Sigmoid colon (tissue), 7 donors: Measurements from ENCODE around the gene DENND5B. TPM values are rescaled to one million over a fixed set of nuclear protein-coding genes. Genes with fewer than 3 reads are reported as not detected.
"Not testable (repeated sequence)": the region's sequence is repeated elsewhere in the genome, so short reads cannot be mapped to it uniquely, and the experiment has no call there.

Experiments
- DNase-seq: peaks from one replicate; pipeline ENCODE4 v3.0.0-alpha.2; 2019
- H3K27ac ChIP-seq, 4 donors: fragments of 200-600 bp; sonication (generic); one replicate each; pipeline ENCODE4 v1.5.1; 2016 to 2019; ENCODE audit warnings: mild to moderate bottlenecking in 1 of 4
- H3K27me3 ChIP-seq, 3 donors: fragments of 200-600 bp; sonication (generic); one replicate each; pipeline ENCODE4 v1.5.1; 2019; ENCODE audit warnings: mild to moderate bottlenecking in 1 of 3
- H3K36me3 ChIP-seq, 4 donors: fragments of 200-600 bp; sonication (generic); one replicate each; pipeline ENCODE4 v1.5.1; 2016 to 2019
- H3K4me1 ChIP-seq, 4 donors: fragments of 200-600 bp; sonication (generic); one replicate each; pipeline ENCODE4 v1.5.1; 2017 to 2019
- H3K4me3 ChIP-seq, 4 donors: fragments of 200-600 bp; sonication (generic); one replicate each; pipeline ENCODE4 v1.5.1; 2017 to 2019; ENCODE audit warnings: mild to moderate bottlenecking in 2 of 4, moderate library complexity in 1 of 4
- H3K9me3 ChIP-seq, 4 donors: fragments of 200-600 bp in 3 of 4; sonication (generic) in 3 of 4; one replicate each; pipeline versions ENCODE4 v1.5.1 to v1.6.1; 2013 to 2019
- EP300 ChIP-seq, 4 donors: sonication (generic); formaldehyde crosslinking; IDR thresholded peaks; one replicate each; pipeline ENCODE4 v1.6.1; 2017; ENCODE audit warnings: antibody characterized with exemption in 4 of 4
- POLR2A ChIP-seq, 2 donors: fragments of 450-650 bp; IDR thresholded peaks; one replicate each; pipeline ENCODE4 v1.6.1; 2016; ENCODE audit warnings: antibody characterized with exemption in 2 of 2, mild to moderate bottlenecking in 2 of 2, moderate library complexity in 2 of 2
- POLR2AphosphoS5 ChIP-seq, 4 donors: sonication (generic); formaldehyde crosslinking; IDR thresholded peaks; one replicate each; pipeline ENCODE4 v1.6.1; 2017; ENCODE audit warnings: antibody characterized with exemption in 4 of 4
- WGBS, 2 donors: extraction: QIAGEN DNeasy Blood & Tissue Kit; methylation state at CpG; one replicate each; pipeline ENCODE4 v1.1.7; 2013; 5-methylcytosine and 5-hydroxymethylcytosine counted together
- intact Hi-C: fragments of 100-400 bp; cut with DNase I; formaldehyde crosslinking; loops from one replicate; pipeline ENCODE4 v1.15.1; 2023
- polyA plus RNA-seq, 3 donors: library from polyadenylated mRNA; stranded (reverse); fragments of 200-250 nt; gene quantifications; one replicate each; pipeline ENCODE4 v1.2.3, GENCODE V29; 2013
- total RNA-seq, 4 donors: library from RNA; depleted of rRNA; stranded (reverse); fragments of >200 nt; gene quantifications; one replicate each; pipeline ENCODE4 v1.1.0, GENCODE V29; 2016
- TF ChIP-seq, protein P1 (sequence below), 4 experiments: fragments of 450-650 bp in 3 of 4; fragments of 200-600 bp in 1 of 4; IDR thresholded peaks; one replicate each; pipeline ENCODE4 v1.5.1; 2016 to 2019; ENCODE audit warnings: antibody characterized with exemption in 4 of 4, mild to moderate bottlenecking in 3 of 4, moderate library complexity in 2 of 4
- donor health status: healthy with polysubstance abuse.
- donor health status: Bipolar disorder and iron deficiency.
- donor health status: healthy.

DENND5B gene
- total and polyA plus RNA-seq, 7 donors = 2.4 to 34.3 (median 19.5) TPM

GRCh38 chr12:31620311-31620710, 29.4 kb upstream of the DENND5B start:
- Histone ChIP-seq H3K27ac (no peak overlapping the region), H3K9me3 (no peaks in the 10 kb centered on the region), H3K36me3 (no peaks in the 10 kb centered on the region), H3K4me1 (no peaks in the 10 kb centered on the region), H3K27me3 (no peaks in the 10 kb centered on the region), H3K4me3 (no peak overlapping the region)
- no peak for DNase-seq
- intact Hi-C loops = no loop called here
- TF ChIP-seq, protein P1, sequence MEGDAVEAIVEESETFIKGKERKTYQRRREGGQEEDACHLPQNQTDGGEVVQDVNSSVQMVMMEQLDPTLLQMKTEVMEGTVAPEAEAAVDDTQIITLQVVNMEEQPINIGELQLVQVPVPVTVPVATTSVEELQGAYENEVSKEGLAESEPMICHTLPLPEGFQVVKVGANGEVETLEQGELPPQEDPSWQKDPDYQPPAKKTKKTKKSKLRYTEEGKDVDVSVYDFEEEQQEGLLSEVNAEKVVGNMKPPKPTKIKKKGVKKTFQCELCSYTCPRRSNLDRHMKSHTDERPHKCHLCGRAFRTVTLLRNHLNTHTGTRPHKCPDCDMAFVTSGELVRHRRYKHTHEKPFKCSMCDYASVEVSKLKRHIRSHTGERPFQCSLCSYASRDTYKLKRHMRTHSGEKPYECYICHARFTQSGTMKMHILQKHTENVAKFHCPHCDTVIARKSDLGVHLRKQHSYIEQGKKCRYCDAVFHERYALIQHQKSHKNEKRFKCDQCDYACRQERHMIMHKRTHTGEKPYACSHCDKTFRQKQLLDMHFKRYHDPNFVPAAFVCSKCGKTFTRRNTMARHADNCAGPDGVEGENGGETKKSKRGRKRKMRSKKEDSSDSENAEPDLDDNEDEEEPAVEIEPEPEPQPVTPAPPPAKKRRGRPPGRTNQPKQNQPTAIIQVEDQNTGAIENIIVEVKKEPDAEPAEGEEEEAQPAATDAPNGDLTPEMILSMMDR (IDR thresholded peaks at IDR 0.05) = no peak
- no peak for TF ChIP-seq POLR2AphosphoS5 (IDR thresholded peaks at IDR 0.05)
- no peak for TF ChIP-seq EP300 (IDR thresholded peaks at IDR 0.05)
- no peak for TF ChIP-seq POLR2A (IDR thresholded peaks at IDR 0.05)
- 60 to 87% methylated on average over 2 of the region's 2 CpGs for WGBS, 2 donors

- intact Hi-C loops = no loop called here
- TF ChIP-seq EP300 (IDR thresholded peaks at IDR 0.05) (no peak), POLR2AphosphoS5 (IDR thresholded peaks at IDR 0.05) (no peak), POLR2A (IDR thresholded peaks at IDR 0.05) (no peak)
- TF ChIP-seq, protein P1 (IDR thresholded peaks at IDR 0.05) = no peak
- WGBS, 2 donors = 86 to 89% methylated on average over 3 of the region's 3 CpGs
- H3K27ac ChIP-seq = no peak overlapping the region
- no peaks in the 10 kb centered on the region for H3K36me3 ChIP-seq
- no peaks in the 10 kb centered on the region for H3K4me1 ChIP-seq
- no peak overlapping the region for H3K4me3 ChIP-seq
- DNase-seq = no peak
- no peaks in the 10 kb centered on the region for H3K27me3 ChIP-seq
- no peaks in the 10 kb centered on the region for H3K9me3 ChIP-seq
Observed at GRCh38 chr12:31618228-31619025, 27.5 kb upstream of the DENND5B start.

- Histone ChIP-seq H3K9me3 (peaks cover 0 to 5% (median 2%) of the 10 kb centered on the region in 4 donors), H3K4me3 (no peak overlapping the region), H3K27ac (no peak overlapping the region), H3K36me3 (no peaks in the 10 kb centered on the region), H3K27me3 (no peaks in the 10 kb centered on the region), H3K4me1 (no peaks in the 10 kb centered on the region)
- no peak for DNase-seq
- TF ChIP-seq POLR2A (IDR thresholded peaks at IDR 0.05) (no peak), EP300 (IDR thresholded peaks at IDR 0.05) (no peak), POLR2AphosphoS5 (IDR thresholded peaks at IDR 0.05) (no peak)
- TF ChIP-seq, protein P1 (IDR thresholded peaks at IDR 0.05) = no peak
- 84 to 91% methylated on average over 2 of the region's 2 CpGs for WGBS, 2 donors
- intact Hi-C loops = no loop called here
Observed at GRCh38 chr12:31612819-31613218, 21.9 kb upstream of the DENND5B start.

- 94 to 97% methylated on average over 2 of the region's 2 CpGs for WGBS, 2 donors
- H3K4me1 ChIP-seq, H3K27ac ChIP-seq, intact Hi-C loops, H3K27me3 ChIP-seq, DNase-seq, H3K4me3 ChIP-seq, H3K9me3 ChIP-seq, H3K36me3 ChIP-seq: not testable (repeated sequence)
Observed at GRCh38 chr12:31608299-31608698, 17.4 kb upstream of the DENND5B start.

GRCh38 chr12:31605531-31605930, 14.6 kb upstream of the DENND5B start:
- TF ChIP-seq POLR2AphosphoS5 (IDR thresholded peaks at IDR 0.05) (no peak), EP300 (IDR thresholded peaks at IDR 0.05) (no peak), POLR2A (IDR thresholded peaks at IDR 0.05) (no peak)
- TF ChIP-seq, protein P1 (IDR thresholded peaks at IDR 0.05) = no peak
- 70 to 78% methylated on average over 2 of the region's 2 CpGs for WGBS, 2 donors
- intact Hi-C loops = no loop called here
- Histone ChIP-seq H3K4me3 (no peak overlapping the region), H3K9me3 (peaks cover 0 to 7% (median 3%) of the 10 kb centered on the region in 4 donors), H3K36me3 (no peaks in the 10 kb centered on the region), H3K27me3 (no peaks in the 10 kb centered on the region), H3K27ac (no peak overlapping the region), H3K4me1 (no peaks in the 10 kb centered on the region)
- DNase-seq = no peak
